Activated CD8-positive, alpha-beta memory T cell treated with anti-CD3 and anti-CD28 coated beads, Interleukin-2, amount 50 U/mL, for 24 hours (primary cell): ENCODE results near the gene GRIK4.

Experiments
- DNase-seq: peaks from one replicate; pipeline ENCODE4 v3.0.0-alpha.2; 2020; ENCODE audit errors: extremely low read depth

GRIK4 gene

DNA sequence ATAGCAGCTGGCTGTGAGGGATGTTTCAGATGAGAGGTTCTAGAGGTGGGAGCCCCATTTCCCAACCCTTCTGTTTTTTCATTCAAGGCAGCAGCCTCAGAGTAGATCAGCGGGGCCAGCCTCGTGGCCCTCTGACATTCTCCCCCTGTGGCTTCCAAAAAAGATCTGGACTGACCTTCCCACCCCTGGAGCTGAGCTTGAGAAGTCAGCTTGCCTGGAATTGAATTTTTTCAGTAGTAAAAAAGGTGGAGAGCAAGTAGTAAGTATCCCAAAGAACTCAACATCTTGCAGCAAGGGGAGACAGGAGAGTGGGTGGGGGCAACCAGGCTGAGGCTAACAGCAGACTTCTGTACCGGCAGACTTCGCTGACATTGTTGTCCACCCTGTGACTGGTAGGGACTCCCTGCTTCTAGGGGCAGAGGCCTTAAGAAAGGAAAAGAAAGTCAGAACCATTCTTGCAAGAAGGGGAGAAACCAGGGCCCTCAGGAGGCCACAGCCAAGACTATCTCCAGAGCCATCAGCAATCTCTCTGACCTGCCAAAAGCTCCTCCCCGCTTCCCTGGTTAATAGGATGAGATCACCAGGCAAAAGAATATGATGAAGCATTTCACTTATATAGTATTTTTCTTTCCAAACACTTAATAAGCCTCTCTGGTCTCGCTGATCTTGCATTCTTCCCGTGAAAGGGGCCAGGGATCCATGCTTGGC lies 2.0 kb upstream of the GRIK4 start:
- no peak for DNase-seq

DNA sequence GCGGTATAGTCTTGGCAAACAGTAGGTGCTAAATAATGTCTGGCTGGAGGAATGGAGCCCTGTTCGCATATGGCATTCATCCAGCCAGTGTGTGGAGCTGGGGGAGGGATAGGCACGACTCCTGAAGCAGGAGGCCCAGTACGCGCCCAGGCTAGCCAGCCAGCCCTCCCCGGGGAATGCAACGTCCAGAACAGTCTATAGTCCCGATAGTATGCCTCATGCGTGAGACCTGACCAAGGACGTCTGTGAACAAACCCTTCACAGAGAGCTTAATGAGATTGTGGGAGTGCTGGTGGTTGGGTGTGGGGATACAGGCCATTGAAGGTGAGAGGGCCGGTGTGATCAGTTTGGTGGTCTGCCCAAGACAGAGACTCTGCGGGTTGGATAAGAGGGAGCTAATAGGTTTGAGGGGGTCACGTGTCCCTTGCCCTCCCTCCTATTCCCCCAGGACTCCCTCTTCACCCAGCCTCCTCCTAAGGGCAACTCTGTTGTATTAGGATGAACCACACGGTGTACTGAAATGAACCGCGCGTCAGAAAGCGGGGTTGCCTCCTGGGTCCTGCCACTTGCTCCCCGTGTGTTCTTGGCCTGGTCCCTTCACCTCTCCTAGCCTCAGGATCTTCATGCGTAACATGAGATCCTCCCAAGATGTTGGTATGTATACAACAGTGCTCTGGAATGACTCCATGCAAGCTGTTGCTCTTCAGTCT lies 987 bp upstream of the GRIK4 start:
- DNase-seq: no peak

DNA sequence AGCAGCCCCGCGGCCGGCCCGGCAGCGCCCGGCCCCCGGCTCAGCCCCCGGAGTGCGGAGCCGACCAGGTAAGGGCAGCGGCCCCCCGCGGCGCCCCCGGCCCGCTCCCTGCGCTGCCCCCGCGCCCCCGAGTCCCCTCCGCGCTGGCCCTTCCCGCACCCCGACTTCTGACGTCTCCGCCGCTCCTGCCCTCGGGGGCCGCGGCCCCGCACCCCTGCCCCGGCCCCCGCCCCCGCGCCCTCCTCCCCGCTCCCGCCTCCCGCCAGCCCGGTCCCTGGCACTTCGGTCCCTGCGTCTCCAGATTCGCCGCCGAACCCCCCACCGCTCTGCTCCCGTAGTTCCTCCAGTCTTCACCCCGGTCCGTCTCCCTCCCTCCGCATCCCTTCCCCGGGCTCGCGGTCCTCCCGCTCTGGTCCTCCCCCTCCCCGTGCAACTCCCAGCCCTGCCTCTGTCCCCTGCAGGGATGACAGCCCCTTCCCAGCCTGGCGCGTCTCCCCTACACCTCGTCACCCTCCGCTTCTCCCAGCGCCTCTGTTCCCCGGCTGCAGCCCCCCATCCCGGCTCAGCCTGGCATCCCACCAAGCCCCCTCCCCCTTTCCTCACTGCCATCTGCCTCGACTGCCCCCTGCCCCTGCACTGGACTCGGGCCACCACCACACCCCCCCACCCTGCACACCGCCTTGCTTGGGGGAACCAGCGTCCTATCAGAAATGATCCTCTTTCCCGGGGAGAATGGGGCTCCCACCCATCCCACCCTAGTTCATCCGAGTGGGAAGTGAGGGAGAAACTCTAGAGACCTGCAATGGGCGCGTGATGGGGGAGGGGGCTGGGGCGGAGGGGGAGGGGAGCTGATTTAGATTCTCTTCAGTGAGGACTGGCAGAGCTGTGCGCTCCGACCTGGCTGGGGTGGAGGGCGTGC lies 531 bp downstream of the GRIK4 start:
- DNase-seq: no peak

DNA sequence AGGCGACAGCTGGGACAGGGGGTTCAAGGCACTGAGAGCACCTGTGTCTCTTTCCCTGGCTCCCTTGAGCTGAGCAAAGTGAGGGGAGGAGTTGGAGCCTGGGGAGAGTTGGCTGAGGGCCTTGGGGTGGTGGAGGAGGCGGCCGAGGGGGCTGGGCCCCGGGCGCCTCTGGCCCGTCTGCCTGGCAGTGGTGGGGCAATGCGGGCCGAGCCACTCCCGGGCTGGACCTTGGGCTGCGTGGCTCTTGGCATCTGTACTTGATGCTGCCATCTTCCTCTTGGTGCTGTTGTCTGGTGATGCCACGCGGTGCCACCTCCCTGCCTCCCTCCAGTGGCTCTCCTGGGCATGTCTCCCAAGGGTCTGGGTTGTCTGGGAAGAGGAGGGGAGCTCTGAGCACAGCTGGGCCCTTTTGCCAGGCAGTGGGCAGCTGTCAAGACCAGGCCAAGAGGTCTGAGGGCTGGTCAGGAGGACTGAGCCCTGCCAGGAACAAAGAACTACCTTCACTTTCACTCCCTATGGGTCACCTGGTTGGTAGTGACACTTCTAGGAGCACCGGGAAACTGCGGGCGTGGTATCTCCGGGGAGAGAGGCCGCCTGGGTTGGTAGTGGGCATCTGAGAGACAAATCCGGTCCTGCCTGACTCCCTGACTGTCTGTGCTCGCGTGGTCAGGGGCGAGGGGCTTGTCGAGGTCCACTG lies 1.3 kb downstream of the GRIK4 start:
- no peak for DNase-seq

DNA sequence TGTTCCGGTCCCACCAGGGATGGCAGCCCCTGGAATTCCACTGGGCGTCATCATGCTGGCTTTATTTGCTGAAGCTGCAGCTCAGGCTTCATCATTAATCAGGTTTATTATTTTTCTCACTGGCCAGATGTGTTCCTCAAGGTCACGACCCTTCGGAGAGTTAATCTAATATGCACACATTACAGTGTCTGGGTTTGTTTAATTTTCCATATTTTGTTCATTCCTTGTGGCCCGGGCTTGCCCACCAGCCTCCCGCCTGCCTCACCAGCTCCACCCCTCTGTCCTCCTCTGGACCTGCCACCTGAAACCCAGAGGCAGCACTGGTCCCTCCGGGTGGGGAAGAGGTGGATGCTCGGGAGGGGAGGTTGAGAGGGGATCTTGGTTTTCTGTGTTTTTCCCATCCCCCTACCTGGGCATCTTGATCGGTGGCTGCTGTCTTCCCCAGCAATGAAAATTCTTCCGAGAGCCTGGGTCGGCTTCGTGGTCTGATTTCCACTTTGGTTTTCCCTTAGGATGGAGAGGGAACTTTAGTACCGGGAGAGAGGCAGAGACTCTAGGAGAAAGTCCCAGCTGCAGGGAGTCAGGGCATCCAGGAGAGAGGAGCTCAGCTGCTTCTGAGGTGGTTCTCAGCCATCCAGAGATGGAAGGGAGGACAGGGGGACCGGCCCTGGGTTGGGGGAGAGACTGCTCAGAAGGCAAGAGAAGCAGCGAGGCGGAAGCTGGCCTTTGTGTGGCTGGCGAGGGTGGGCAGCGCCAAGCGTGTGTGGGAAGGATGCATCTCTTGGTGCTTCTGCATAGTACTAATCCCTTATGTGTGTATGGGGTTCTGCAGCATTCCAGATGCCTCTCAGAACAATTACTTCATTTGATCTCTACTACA lies 2.1 kb downstream of the GRIK4 start:
- DNase-seq: no peak

DNA sequence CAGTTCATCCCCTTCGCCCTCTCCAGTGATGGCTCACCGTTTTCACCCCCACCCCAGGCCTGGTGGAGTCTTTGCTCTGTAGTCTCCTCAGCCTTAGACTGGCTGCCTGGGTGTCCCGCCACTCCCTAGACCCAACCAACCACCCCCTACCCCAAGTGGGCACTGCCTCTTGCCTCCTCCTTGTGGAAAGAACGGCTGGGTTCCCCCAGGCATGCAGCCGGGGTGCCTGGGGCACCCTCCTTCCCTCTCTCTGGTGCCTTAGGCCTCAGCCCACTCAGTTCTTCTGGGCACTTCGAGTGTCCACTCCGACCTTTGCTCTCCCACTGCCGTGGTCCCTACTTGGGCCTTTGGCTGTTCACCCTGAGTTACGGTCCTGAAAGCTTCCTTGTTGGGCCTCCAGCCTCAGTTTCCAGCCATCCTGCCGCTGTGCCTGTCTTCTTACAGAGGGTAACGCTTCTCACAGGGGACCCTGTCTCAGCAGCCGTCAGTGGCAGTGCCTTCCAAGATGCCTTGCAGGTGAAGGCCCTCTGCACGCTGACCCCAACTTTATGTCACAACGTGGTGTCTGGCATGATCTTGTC lies 3.1 kb downstream of the GRIK4 start:
- DNase-seq: no peak

DNA sequence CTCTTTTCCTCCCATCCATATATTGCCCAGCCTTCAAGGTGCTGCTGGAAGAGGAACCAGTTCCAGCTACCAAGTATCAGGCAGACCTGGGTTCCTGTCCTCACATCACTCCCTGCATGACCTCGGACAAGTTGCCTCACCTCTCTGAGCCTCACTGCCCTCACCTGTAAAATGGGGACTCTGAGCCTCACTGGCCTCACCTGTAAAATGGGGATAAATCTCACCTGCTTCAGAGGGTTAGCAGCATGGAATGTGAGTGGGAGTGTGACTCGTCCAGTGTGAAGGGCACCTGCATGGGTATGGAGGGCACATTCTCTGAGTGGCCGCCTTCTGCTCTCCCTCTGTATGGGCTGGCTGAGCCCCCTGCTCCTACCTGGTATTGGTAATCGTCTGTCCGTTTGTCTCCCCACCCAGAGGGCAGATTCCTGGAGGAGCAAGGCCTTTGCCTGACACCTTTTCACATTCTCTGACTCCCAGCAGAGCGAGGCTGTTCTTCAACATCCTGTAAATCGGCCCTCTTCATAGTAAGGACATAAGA lies 3.7 kb downstream of the GRIK4 start:
- no peak for DNase-seq

DNA sequence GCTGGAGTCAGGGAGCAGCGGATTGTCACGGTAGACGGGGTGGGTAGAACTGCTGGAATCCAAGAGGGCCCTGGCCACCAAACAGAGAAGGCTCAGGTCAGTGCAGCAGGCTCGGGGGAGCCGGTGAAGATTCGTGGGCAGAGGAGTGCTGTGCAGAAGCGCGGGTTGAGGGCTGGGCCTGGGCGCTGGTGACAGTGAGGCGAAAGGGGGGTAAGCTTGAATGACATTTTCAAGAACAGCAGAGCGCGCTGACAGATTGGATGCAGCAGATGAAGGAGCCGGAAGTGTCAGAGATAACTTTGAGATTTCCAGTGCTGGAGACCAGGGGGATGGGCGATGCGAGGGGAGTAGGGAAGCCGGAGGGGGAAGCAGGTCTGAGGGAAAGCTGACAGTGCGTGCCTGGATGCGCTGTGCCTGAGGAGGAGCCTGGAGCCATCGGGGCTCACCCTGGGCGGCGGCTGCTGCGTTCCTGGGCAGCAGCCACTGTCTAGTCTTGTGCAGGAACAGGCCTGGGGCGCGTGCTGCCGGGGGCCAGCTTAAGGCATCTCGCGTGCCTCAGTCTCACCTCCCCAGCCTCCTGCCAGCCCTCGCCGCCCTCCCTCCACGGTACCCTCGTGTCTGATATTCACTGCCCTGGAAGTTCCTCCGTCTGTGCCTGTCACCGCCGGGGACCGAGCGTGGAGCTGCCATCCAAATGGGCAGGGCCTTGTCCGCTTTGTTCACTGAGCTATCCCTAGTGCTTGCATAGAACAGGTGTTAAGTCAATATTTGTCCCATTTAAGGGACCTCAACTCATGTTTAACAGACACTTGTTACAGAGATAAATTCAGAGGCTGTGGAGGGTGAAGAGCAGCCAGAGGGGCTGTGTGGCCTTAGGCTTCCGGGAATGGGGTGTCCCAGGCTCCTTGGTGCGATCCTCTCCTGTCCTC lies 5.2 kb downstream of the GRIK4 start:
- DNase-seq: no peak

DNA sequence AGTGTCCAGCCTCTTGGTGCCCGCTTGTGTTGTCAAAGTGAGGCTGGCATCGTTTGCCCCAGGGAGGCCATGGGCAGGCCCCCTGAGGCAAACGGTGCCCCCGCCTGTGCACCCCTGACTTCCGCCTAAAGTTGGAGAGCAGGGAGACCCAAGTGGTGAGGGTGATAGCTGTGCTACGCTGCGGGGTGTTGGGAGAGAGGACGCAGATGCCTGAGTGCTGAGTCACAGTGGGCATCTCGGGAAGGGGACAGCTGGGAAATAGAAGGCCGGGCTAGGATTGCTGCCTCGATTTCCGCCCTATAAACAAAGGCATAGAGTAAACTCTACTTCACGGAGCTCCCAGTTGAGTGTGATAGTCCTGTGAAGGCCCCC lies 5.8 kb downstream of the GRIK4 start:
- DNase-seq: no peak

DNA sequence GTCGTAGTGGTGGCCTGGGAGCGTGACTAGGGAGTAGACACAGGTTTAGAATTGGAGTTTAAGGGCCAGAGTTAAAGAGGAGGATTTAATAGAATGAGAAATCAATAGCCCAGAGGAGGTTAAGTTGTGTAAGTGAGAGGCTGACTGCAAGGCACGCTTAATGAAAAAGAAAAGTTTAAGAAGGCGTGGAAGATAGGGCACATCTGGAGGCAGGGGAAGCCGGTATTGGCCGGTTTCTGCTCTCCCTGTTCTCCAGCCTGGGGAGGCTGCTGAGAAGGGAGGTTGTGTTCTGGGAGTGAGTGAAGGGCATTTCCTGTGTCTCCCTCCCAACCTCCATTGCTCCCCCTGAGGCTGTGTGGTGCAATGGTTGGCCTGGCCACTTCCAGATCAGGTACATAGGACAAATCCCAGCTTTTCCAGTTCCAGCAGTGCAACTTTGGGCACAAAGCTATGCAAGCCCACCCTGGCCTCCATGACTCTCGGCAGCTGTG lies 6.3 kb downstream of the GRIK4 start:
- no peak for DNase-seq

DNA sequence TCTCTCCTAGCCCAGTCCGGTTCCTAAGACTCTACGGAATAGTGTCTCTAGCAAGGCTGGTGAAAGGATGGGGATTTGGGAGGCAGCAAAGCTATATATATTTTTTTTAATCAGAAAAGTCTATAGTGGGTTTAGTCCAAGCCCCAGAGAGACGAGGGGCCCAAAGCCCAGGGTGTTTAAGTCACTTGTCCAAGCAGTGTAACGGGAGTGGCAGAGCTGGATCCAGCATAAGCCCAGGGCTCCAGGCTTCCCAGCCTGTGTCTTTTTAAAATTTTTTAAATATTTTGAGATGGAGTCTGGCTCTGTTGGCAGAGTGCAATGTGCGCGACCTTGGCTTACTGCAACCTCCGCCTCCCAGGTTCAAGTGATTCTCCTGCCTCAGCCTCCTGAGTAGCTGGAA lies 6.8 kb downstream of the GRIK4 start:
- DNase-seq: no peak

DNA sequence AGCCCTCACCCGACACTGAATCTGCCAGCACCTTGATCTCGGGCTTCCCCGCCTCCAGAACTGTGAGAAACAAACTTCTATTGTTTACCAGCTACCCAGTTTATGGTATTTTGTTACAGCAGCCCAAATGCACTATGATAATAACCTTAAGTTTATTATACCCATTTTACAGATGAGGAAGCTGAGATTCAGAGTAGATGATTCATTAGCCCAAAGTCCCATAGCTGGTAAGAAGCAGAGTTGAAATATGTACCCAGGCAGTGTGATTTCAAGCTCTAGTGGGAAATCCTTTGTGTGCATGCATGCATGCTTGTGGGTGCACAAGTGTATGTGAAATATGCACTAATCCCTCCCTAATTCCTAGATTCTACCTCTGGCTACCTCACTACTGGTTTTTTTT lies 7.9 kb downstream of the GRIK4 start:
- DNase-seq: no peak

DNA sequence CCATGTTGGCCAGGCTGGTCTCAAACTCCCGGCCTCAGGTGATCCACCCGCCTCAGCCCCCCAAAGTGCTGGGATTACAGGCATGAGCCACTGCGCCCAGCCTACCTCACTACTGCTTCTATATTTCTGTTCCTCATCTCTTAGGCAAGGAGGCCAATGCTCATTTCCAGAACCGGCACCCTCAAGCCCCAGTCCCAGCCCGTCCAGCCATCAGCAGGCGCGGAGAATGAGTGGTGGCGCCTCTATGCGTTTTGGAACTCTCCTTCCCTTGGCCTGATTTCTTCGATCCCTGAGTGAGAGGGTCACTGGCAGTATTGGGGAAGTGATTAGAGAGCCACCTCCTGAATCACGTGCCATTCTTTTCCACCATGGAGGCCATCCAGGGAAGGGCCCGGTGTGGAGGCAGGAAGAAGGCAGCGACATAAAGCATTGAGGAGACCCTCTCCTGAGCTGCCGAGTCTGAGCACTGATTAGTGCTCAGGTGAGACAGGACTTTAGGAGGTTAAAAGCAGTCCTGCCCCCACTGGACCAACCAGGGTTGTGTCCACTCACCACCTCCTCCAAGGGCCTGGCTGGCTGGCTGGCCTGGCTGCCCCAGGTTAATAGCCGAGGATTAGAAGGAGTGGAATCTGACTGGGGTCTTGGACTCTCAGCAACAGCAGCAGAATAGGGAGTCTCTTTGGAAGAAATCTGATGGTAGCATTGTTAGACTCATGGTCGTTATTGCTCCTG lies 8.7 kb downstream of the GRIK4 start:
- no peak for DNase-seq

DNA sequence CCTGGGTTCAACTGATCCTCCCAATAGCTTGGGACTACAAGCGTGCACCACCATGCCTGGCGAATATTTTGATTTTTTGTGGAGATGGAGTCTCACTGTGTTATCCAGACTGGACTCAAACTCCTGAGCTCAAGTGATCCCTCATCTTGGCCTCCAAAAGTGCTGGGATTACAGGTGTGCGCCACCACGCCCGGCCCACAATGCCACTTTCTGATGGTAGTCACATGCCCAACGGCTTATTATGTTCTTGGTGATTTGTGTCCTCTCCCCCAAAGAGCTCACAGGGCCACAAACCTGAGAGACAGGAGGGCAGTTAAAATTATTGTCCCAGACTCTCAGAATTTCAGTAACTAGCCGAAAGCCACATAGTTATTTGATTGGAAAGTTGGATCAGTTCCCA lies 9.6 kb downstream of the GRIK4 start:
- no peak for DNase-seq

DNA sequence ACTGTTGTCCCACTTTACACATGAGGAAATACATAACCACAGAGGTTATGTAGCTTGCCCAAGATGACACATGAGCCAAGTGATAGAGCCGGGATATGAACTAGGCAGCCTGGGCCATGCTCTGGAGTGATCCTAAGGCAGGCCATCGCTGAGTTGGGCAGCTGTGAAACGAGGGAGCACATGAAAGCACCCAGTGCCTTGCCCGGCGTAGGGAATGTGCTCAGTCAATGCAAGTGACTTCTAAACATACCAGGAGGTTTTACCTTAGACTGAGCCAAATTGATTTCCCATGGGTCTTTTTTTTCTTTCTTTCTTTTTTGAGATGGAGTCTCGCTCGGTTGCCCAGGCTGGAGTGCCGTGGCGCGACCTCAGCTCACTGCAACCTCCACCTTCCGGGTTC lies 10.5 kb downstream of the GRIK4 start:
- no peak for DNase-seq

DNA sequence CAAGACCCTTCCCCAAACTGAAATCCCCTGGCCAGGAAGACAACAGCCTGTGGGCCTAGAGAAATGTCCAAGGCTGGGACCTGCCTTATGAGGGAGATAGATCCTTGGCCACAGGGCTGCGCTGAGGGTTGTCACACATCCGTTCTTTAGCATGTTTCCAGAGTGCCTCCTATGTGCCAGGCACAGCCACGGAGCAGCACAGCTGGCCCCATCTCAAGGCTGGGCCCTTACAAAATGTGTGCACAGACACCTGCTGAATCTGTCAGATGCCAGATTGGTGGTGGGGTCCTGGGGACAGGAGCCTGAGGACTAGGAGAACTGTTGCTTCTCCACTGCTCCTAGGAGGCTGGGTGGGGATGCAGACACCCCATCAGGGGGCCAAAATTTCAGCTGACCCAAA lies 11.2 kb downstream of the GRIK4 start:
- DNase-seq: no peak

DNA sequence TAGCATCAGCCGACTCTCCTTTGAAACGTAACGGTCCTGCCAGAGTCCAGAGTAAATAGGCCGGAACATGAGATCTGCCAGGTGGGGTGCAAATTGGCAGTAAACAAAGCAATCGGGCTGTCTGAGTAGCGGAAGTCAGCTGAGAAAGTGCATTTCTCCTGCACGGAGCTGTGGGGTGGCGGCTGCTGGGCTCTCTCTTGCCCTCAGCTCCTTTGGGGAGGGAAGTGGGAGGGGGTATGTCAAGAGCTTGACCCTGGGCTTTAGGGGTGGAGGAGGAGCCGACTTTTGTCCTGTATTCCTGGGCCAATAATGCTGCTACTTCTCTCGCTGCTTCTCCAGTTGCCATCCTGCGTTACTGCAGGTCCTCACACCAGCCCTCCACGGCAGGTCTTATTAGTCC lies 11.6 kb downstream of the GRIK4 start:
- no peak for DNase-seq

DNA sequence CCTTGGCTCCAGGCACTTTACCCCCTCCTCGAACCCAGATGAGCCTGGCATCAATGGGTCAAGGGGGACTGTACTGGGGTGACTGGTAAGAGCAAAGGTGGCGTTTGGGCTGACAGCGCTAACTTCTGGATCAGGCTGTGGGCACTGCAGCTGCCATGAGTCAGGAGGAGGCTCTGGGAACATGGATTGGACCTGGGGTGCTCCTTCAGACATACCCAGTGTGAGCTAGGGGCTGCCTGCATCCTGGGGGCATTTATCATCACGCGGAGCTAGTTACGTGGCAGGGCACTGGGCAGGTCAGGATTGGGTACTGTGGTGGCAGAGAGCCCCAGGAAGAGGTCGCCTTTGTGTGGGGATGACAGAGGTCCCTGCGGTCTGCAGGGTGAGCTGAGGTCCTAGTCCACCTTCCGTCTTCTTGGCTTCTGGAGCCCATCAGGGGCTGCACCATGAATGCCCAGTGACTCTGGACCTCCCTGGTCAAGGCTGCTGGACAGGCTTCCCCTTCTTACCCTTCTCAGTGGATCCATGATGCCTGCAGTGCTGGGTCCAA lies 13.1 kb downstream of the GRIK4 start:
- no peak for DNase-seq
